GM21825 (cell line): Measurements from ENCODE around the gene BRINP1.

Source experiments
- ATAC-seq: cut with Tn5 transposase; IDR thresholded peaks from one replicate; pipeline ENCODE4 v1.9.1; 2021; ENCODE audit warnings: mild to moderate bottlenecking, moderate library complexity; ENCODE audit not compliant: unreplicated experiment

BRINP1 gene

GRCh38 chr9:119349351-119349825, 19.8 kb downstream of the BRINP1 start:
- no peak for ATAC-seq

GRCh38 chr9:119343059-119343990, 25.9 kb downstream of the BRINP1 start:
- ATAC-seq, result no peak

DNA sequence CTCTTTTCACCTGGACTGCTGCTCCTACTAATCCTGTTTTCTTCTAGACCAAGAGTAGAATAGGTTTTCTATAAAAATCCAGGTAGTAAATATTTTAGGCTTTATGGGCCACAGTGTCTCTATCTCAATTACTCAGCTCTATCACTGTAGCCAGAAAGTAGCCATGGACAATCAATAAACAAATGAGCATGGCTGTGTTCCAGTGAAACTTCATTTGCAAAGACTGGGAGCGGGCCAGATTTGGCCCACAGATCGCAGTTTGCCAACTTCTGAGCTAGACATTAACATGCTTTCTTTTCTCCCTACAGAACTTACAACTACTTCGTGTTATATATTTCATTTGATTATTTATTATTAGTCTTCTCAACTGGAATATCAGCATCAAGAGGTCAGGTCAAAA, 30.2 kb downstream of the BRINP1 start:
- no peak for ATAC-seq

- ATAC-seq, result no peak
Measured at GRCh38 chr9:119337573-119337972, 31.7 kb downstream of the BRINP1 start.

DNA sequence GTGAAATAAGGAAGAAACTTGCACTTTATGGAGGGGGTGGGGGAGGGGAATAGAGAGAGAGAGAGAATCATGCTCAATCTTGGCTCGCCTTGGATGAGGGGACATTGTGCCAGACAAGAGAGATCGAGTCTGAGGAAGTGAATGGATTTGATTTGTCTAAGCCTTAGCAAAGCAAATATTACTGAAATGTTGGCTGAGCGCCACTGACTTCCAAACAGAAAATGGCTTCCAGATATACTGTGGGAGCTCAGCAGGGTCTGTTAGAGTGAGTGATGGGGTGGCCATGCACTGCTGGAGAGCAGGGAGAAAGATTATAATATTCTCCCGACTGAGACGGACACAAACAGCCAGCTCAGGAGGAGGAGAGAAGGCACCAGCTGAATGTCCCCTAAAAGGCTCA, 34.5 kb downstream of the BRINP1 start:
- ATAC-seq, result no peak

GRCh38 chr9:119333507-119334229, 35.6 kb downstream of the BRINP1 start:
- ATAC-seq, result no peak

- ATAC-seq, result no peak
Measured at GRCh38 chr9:119332522-119332921, 36.7 kb downstream of the BRINP1 start.

DNA sequence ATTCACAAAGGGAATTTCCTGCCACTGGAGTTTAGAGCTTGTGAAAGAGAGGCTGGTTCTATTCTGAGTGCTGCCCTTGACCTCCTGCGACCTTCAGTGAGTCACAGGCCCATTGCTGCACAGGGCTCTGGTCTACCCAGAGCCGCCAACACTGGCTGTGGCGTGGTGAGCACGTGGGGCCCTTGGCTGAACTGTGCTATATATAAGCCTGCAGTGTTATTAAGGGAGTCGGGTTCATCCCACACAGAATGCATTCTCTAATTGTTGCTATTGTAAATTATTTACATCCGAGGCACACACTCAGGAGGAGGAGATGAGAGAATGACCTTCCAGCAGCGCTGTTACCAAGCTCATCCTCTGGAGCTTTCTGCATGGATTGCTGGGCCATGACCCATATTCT, 47.1 kb downstream of the BRINP1 start:
- ATAC-seq, result no peak

- ATAC-seq, result no peak
Measured at GRCh38 chr9:119318371-119318770, 50.9 kb downstream of the BRINP1 start.

DNA sequence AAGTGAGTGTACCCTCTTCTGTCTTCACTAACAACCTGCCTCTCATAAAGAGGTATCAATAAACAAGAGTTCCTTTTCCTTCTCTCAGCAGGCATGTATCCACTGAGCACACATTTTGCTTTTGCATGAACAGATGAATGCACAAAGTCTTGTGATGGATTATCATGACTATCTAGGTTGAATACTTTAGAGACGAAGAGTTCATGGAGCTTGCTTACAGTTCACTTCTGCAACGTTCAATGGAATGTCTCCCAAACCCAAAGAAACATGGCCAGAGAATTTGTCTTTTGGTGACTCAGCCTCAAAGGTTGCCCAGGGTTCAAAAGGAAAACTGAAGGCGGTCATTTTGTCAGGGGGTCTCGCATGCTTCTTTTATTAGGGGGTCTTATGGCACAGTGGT, 55.4 kb downstream of the BRINP1 start:
- ATAC-seq, result no peak

DNA sequence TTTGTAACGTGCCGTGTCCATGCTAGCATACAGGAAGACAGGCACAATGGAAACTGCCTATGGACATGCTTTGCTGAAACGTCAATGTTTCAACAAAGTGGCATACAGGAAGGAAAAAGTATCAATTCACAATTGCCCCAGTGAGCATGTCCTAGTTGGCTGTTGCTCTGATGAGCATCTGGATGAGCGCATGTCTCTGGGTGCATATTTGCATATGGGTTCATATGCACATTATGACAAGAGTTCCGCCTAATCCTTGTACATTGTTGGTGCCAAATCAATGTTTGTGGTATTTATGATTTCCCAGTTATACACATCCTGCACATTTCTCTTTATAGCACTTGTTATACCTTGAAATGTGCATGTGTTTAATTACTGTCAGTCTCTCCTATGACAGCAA, 58.5 kb downstream of the BRINP1 start:
- ATAC-seq, result no peak

DNA sequence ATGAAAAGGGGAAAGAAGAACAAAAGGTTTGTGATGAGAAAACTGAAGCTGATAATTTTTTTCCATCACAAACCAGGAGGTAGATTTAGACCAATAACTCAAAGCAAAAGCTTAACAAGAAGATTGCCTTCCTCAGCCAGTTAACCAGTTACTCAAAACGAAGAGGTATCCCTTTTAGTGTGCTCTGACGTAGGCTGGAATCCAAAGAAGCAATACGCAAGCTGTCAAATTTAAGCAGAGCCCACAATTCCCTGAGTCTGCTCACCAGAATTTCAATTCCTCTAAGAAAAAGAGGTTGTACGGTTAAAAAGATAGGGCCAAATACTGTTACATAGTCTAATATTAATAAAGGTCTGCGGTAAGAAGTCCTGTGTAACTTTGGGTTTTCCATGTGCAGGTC, 61.8 kb downstream of the BRINP1 start:
- ATAC-seq, result no peak

- ATAC-seq, result no peak
Measured at GRCh38 chr9:119304555-119304954, 64.7 kb downstream of the BRINP1 start.

GRCh38 chr9:119302988-119303698, 66.1 kb downstream of the BRINP1 start:
- no peak for ATAC-seq

GRCh38 chr9:119298076-119298853, 71.0 kb downstream of the BRINP1 start:
- no peak for ATAC-seq

DNA sequence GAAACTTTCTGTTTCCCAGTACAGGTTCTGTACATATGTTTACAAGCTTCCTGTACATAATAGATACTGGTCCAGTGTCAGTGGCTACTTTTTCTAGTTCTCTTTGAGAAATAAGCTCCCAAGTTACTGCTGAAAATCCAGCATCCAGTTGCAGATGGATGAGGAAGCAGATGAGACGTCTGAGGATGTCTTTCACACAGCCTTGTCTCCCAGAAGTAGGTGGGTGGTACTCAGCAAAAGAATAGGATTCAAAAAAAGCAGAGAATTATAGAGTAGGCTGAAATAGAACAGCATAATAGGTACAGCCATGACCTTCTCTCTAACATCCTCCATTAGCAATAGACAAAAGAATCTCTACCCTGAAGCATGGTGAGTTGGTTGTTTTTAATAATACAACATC, 77.7 kb downstream of the BRINP1 start:
- ATAC-seq, result no peak

DNA sequence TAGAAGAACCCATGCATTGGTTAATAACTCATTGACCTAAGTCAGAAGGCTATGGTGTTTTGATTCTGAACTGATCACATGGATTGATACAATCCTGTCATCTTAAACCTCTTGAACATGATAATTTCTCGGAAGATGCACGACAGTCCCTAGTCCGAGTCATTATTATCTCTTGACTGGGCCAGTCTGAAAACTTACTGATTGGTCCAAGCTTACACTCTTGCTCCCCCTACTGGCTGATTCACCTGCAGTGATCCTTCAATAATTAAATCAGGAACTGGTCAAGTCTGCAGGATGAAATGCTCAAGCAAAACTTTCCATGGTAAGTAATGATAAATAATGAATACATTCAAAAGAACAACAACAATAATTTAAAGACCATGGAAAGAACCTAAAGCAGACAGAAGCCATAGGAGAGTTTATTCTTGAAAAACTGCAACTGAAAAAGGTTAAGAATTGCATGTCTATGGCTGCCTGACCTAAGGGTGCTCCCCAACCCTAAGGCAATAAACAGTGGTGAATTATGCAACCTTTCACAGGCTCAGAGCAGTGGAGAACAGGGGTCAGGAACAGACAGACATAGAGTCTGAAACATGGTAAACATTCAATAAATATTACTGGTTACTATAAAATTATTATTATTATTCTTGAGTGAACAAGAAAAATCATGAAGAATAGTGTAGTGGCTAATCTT, 79.3 kb downstream of the BRINP1 start:
- no peak for ATAC-seq

DNA sequence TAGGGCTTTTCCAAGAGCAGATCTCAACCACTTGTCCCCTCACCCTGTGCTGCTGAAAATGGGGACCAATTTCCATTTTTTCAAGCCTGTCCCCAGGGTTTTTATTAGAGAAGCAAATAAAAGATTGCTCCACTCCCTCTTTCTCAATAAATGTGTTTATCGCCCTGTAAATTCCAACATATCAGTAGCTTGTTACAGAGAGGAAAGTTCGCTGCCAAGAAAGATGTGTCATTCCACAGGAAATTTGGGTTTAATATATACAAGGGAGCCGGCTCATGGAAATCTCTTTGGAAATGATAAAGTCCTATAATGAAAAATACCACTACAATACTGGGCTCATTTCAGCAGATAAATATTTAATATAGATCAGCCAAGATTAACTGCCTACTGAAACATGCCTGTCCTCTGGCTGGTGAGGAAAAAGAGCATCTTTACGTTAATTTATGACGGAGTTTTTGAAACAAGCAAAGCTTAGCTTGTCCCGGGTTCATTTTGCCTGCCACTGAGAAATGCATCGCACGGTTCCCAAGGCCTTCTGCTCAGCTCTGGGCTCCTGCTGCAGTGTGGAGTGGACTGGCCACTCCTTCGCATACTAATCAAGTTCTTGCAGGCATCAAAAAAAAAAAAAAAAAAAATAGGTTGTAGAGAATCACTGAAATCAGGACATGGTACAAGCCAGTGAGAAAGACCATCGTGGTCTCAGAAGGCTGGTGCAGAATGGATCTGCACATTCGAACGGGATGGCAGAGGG, 84.5 kb downstream of the BRINP1 start:
- ATAC-seq, result no peak

DNA sequence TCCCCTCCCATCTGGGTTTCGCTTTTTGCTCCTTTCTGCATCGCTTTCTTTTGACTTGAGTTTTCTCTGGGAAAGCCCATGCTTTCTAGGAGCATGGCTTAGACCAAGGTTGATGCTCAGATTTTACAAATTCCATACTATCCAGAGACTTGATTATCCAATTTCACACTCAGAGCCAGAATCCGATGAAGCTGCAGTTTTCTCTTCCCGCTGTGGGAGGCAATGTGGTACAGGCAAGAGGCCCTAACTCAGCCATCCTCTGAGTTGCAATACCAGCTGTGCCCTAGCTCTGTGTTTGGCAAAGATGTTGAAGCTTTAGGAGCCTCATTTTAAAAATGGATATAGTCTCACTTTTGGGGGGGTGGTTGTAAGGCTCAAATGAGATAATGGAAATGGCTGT, 85.1 kb downstream of the BRINP1 start:
- ATAC-seq, result no peak
